Activated B cell treated with CpG ODN at 0.5 μM for 24 hours (primary cell): ENCODE measurements around the gene SPOUT1. TPM values are rescaled to one million over a fixed set of nuclear protein-coding genes. Genes with fewer than 3 reads are reported as not detected.

Experiments
- ATAC-seq: fragments of 200-7000 bp; cut with Tn5 transposase; one replicate; pipeline ENCODE4 v1.10.0; 2021; ENCODE audit warnings: low read depth, mild to moderate bottlenecking, moderate library complexity
- CTCF ChIA-PET: fragments of 350-600 bp; sonication (Branson Sonifier 250); formaldehyde crosslinking; loops from one replicate; lab custom pipeline; 2021; ENCODE audit warnings: antibody characterized with exemption; lab: Charles Lee
- POLR2A ChIA-PET: fragments of 350-600 bp; sonication (Branson Sonifier 250); formaldehyde crosslinking; loops from one replicate; lab custom pipeline; 2021; ENCODE audit warnings: antibody characterized with exemption; lab: Charles Lee
- DNase-seq: peaks from one replicate; pipeline ENCODE4 v3.0.0; 2022
- H3K27ac Mint-ChIP-seq: one replicate; pipeline ENCODE4 v1.8.0; 2020; ENCODE audit warnings: mixed read lengths
- H3K27me3 Mint-ChIP-seq: one replicate; pipeline ENCODE4 v1.8.0; 2021; ENCODE audit warnings: mixed read lengths
- H3K36me3 Mint-ChIP-seq: one replicate; pipeline ENCODE4 v1.8.0; 2021; ENCODE audit warnings: low read depth, mixed read lengths
- H3K4me1 Mint-ChIP-seq: one replicate; pipeline ENCODE4 v1.8.0; 2021; ENCODE audit warnings: mixed read lengths
- H3K4me3 Mint-ChIP-seq: one replicate; pipeline ENCODE4 v1.8.0; 2020; ENCODE audit warnings: mild to moderate bottlenecking, mixed read lengths
- H3K9me3 Mint-ChIP-seq: one replicate; pipeline ENCODE4 v1.8.0; 2020; ENCODE audit warnings: mixed read lengths
- CTCF ChIP-seq: fragments of 200-600 bp; IDR thresholded peaks from one replicate; pipeline ENCODE4 v1.8.0; 2022; ENCODE audit warnings: antibody characterized with exemption, mild to moderate bottlenecking
- intact Hi-C: fragments of 100-400 bp; cut with micrococcal nuclease; formaldehyde crosslinking; loops from one replicate; pipeline ENCODE4 v1.15.1; 2024
- total RNA-seq: library from RNA; stranded (reverse); gene quantifications from 2 replicates; pipeline ENCODE4 v1.2.3, GENCODE V29; 2022

Gene SPOUT1
- total RNA-seq, 1 donor from 2014 or later = 79.1 TPM

GRCh38 chr9:128823903-128824406 is 5.6 kb downstream of the SPOUT1 start:
- Mint-ChIP-seq H3K4me3 (no peak overlapping the region), H3K4me1 (peaks cover 24% of the 10 kb centered on the region), H3K27me3 (no peaks in the 10 kb centered on the region), H3K27ac (no peak overlapping the region), H3K9me3 (no peaks in the 10 kb centered on the region), H3K36me3 (peaks cover 60% of the 10 kb centered on the region)
- ChIA-PET POLR2A (interaction anchor here (0.7 kb wide), 1 partner anchor 601 kb away, joined by 11 read pairs; no protein-coding TSS in a partner anchor), CTCF (no interaction called here)
- ATAC-seq (no peak), DNase-seq (no peak)
- TF ChIP-seq CTCF = no peak
- intact Hi-C loops = no loop called here

GRCh38 chr9:128823362-128823902 is 6.2 kb downstream of the SPOUT1 start:
- no peak for TF ChIP-seq CTCF
- ATAC-seq (no peak), DNase-seq (no peak)
- H3K27ac Mint-ChIP-seq = no peak overlapping the region
- no peaks in the 10 kb centered on the region for H3K27me3 Mint-ChIP-seq
- H3K9me3 Mint-ChIP-seq = no peaks in the 10 kb centered on the region
- ChIA-PET CTCF (no interaction called here), POLR2A (interaction anchor here (0.7 kb wide), 1 partner anchor 601 kb away, joined by 11 read pairs; no protein-coding TSS in a partner anchor)
- intact Hi-C loops = no loop called here
- peaks cover 19% of the 10 kb centered on the region for H3K4me1 Mint-ChIP-seq
- peaks cover 58% of the 10 kb centered on the region for H3K36me3 Mint-ChIP-seq
- H3K4me3 Mint-ChIP-seq = no peak overlapping the region

- H3K9me3 Mint-ChIP-seq = no peaks in the 10 kb centered on the region
- intact Hi-C loops = no loop called here
- ATAC-seq = no peak
Measured at GRCh38 chr9:128822407-128823042, 7.1 kb downstream of the SPOUT1 start.

GRCh38 chr9:128821584-128822406 is 7.8 kb downstream of the SPOUT1 start:
- H3K4me1 Mint-ChIP-seq = peaks cover 15% of the 10 kb centered on the region
- intact Hi-C loops = no loop called here
- H3K36me3 Mint-ChIP-seq = peaks cover 50% of the 10 kb centered on the region
- TF ChIP-seq CTCF = no peak
- ATAC-seq (no peak), DNase-seq (no peak)
- CTCF ChIA-PET = no interaction called here
- POLR2A ChIA-PET = no interaction called here
- no peak overlapping the region for H3K4me3 Mint-ChIP-seq
- no peaks in the 10 kb centered on the region for H3K9me3 Mint-ChIP-seq
- H3K27ac Mint-ChIP-seq = no peak overlapping the region
- H3K27me3 Mint-ChIP-seq = no peaks in the 10 kb centered on the region

More at GRCh38 chr9:128822407-128823042, 7.1 kb downstream of the SPOUT1 start:
- no peak overlapping the region for H3K4me3 Mint-ChIP-seq
- no peak overlapping the region for H3K27ac Mint-ChIP-seq
- H3K36me3 Mint-ChIP-seq = peaks cover 56% of the 10 kb centered on the region
- ChIA-PET CTCF (no interaction called here), POLR2A (no interaction called here)
- H3K4me1 Mint-ChIP-seq = peaks cover 15% of the 10 kb centered on the region
- no peak for TF ChIP-seq CTCF
- no peaks in the 10 kb centered on the region for H3K27me3 Mint-ChIP-seq
- DNase-seq = no peak
